HL-60/S4 (cell line): ENCODE results near the gene GRK2.

ENCODE experiments used
- in situ Hi-C: fragments of 300-500 bp; cut with MboI; formaldehyde crosslinking; loops from 2 replicates; pipeline ENCODE4 v1.14.3; 2022; ENCODE audit warnings: low sequenced_read_pairs

Gene GRK2

DNA sequence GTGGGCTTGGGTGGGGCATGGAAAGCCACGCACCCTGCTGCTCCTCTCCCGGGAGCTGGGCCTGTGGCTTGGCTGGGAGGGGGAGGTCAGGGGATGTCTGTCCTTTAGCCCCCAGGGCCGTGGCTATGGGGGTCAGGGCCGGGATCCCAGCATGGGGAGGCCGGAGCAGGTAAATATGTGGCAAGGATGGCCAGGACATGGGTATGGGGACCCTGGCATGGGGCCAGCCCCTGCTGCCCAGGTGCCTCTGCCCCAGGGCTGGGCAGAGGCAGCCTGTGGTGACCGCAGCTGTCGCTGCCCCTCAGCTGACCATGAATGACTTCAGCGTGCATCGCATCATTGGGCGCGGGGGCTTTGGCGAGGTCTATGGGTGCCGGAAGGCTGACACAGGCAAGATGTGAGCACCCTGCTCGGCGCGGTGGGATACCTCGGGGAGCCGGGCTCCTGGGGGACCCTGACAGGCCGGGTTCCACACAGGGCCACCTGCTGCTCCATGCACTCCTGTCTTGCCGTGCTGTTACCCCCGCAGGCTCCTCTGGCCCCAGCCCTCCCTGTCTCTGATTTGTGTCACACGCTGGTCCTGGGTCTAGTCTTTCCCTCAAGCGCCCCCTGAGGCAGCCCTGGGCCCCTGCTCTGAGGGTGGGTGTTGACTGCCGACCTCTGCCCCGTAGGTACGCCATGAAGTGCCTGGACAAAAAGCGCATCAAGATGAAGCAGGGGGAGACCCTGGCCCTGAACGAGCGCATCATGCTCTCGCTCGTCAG, 14.7 kb downstream of the GRK2 start:
- in situ Hi-C loops = no loop called here

DNA sequence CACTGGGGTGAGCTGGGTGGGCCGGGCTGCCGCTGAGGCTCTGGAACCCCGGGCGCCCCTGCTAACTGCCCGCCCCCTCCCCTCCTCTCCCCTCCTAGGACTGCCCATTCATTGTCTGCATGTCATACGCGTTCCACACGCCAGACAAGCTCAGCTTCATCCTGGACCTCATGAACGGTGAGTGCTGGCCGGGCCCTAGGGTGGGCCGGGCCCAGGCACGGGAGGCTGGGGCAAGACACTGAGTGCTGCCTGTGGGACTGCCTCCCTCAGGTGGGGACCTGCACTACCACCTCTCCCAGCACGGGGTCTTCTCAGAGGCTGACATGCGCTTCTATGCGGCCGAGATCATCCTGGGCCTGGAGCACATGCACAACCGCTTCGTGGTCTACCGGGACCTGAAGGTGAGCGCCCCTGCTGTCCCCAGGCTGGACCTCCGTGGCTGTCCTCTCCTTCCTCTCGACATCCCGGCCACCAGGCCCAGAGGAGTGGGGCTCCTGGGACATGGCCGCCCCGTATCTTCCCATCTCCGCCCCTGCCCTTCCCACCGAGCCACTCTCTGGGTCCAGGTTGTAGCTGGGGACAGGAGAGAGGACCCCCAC, 15.4 kb downstream of the GRK2 start:
- in situ Hi-C loops = no loop called here

DNA sequence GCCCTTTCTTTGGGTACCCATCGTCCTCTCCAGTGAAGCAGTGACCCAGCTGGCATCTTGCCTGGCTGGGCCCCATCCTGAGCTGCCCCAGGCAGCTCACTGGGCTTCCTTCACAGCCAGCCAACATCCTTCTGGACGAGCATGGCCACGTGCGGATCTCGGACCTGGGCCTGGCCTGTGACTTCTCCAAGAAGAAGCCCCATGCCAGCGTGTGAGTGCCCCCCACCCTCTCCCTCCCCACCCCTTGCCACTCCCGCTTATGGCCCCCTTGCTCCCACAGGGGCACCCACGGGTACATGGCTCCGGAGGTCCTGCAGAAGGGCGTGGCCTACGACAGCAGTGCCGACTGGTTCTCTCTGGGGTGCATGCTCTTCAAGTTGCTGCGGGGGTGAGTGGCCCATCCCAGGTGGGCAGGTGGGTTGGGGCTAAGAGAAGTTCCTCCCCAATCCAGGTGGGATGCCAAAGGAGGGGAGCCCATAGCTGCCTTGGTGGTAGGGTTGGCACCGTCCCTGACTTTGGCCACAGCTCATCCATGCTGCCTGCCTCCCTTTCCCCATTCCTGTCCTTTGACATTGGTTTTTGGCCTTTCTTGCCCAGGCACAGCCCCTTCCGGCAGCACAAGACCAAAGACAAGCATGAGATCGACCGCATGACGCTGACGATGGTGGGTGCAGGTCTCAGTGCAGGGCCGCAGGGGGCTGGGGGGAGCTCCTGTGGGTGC, 16.0 kb downstream of the GRK2 start:
- in situ Hi-C loops = no loop called here

DNA sequence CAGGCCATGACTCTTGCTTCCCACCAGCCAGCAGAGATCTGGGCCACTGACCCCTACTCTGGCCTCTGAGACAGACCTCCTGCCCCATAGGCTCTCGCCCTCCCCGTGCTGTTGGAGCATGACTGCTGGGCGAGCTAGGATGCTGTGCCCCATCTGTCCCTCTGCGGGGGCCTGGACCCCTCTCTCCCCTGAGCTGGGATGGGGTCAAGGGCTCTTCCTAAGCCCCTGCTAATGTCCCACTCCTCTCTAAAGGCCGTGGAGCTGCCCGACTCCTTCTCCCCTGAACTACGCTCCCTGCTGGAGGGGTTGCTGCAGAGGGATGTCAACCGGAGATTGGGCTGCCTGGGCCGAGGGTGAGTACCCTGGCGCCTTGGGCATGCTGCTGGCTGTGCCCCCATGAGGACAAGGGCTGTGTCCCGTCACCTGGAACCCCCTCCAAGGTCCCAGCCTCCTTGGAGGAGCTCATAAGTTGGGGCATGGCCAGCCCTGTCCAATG, 16.7 kb downstream of the GRK2 start:
- in situ Hi-C loops = no loop called here

DNA sequence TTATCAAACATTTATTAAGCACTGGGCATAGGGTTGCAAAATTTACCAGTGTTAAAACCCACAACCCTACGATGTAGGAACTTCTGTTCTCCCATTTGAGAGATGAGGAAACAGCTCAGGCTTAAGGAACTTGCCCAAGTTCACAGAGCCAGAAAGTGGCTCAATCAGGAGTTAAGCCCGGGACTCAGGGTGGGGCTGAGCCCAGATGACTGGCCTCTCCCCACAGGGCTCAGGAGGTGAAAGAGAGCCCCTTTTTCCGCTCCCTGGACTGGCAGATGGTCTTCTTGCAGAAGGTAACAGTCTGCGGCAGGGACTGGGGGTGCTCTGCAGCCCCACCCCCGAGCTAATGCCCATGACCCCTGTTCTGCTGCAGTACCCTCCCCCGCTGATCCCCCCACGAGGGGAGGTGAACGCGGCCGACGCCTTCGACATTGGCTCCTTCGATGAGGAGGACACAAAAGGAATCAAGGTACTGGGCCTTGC, 17.2 kb downstream of the GRK2 start:
- in situ Hi-C loops = no loop called here

DNA sequence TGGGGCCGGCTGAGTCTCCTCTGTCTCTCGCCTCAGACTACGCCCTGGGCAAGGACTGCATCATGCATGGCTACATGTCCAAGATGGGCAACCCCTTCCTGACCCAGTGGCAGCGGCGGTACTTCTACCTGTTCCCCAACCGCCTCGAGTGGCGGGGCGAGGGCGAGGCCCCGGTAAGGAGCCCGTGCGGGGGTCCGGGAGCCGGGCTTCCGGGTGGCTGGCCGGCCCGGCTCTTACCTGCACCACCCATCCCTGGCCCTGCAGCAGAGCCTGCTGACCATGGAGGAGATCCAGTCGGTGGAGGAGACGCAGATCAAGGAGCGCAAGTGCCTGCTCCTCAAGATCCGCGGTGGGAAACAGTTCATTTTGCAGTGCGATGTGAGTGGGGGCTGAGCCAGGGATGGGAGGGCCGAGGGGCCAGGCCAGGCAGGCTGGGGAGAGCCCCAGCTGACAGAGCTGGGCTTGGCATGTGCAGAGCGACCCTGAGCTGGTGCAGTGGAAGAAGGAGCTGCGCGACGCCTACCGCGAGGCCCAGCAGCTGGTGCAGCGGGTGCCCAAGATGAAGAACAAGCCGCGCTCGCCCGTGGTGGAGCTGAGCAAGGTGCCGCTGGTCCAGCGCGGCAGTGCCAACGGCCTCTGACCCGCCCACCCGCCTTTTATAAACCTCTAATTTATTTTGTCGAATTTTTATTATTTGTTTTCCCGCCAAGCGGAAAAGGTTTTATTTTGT, 18.7 kb downstream of the GRK2 start:
- in situ Hi-C loops = no loop called here

DNA sequence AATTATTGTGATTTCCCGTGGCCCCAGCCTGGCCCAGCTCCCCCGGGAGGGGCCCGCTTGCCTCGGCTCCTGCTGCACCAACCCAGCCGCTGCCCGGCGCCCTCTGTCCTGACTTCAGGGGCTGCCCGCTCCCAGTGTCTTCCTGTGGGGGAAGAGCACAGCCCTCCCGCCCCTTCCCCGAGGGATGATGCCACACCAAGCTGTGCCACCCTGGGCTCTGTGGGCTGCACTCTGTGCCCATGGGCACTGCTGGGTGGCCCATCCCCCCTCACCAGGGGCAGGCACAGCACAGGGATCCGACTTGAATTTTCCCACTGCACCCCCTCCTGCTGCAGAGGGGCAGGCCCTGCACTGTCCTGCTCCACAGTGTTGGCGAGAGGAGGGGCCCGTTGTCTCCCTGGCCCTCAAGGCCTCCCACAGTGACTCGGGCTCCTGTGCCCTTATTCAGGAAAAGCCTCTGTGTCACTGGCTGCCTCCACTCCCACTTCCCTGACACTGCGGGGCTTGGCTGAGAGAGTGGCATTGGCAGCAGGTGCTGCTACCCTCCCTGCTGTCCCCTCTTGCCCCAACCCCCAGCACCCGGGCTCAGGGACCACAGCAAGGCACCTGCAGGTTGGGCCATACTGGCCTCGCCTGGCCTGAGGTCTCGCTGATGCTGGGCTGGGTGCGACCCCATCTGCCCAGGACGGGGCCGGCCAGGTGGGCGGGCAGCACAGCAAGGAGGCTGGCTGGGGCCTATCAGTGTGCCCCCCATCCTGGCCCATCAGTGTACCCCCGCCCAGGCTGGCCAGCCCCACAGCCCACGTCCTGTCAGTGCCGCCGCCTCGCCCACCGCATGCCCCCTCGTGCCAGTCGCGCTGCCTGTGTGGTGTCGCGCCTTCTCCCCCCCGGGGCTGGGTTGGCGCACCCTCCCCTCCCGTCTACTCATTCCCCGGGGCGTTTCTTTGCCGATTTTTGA, 19.5 kb downstream of the GRK2 start:
- in situ Hi-C loops = no loop called here

DNA sequence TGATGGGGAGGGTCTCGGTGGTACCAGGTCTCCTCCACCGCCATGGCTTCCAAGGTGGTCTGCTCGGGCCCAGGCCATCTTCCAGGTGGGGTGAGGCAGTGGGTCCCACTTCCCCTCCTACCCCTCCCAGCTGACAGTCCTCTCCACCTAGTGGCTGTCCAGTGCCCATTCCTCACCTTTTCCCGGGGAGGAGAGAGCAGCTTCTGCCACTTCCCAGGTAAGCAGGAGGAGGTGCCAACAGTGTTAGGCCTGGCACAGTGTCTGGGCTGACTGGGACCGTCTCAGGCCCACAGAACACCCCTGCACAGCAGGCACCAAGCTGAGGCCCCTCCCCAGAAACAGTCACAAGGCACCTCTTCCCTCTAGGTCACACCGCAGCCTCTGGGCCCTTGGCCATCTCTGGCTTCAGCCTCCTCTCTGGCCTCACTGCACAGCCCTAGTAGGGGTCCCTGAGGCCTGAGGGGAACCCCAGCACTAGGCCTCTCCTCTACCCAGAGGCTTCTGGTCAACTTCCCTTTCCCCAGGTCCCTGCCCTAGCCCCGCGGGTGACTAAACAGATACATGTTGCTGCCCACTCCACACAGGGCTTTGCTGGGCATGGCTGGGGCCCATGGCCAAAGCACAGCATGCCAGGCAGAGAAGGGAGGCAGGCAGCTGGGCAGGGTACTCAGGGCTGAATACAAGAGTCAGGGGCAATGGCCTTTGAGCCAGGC, 20.5 kb downstream of the GRK2 start:
- in situ Hi-C loops = no loop called here

DNA sequence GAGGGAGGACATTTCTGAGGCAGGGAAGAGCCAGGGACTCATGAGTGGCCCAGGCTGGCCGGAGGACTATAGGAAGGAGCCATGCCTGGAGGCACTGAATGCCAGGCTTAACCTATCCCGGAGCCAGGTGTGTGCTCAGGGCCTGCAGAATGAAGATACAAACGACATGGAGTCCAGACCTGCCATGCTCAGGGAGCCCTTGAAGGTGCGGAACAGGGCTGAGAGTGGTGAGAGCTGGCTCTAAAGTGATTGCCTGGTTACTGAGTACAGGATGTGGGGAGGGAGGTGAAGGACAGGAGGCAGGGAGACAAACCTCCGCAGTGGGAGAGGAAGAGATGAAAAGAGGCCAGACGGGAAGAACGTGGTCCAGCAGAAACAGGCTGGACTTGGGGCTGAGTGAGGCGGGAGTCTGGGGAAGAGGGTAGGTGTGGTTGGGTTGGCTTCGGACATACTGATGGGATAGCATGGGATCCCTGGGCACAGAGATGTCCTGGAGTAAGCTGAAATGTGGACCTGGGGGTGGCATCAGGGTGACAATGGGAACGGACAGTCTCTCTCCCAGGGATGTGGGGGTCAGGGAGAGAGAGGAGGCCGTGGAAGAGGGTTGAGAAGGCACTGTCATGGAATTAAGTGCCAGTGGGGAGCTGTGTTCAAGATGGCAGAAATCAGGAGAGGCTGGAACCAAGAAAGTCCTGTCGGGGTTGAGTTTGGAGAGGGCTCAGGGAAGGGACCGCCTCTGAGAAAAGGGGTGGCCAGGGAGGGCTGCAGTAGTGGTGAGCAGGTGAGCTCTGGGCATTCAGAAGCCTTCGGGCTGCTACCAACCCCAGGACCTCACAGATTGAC, 21.3 kb downstream of the GRK2 start:
- in situ Hi-C loops = no loop called here

DNA sequence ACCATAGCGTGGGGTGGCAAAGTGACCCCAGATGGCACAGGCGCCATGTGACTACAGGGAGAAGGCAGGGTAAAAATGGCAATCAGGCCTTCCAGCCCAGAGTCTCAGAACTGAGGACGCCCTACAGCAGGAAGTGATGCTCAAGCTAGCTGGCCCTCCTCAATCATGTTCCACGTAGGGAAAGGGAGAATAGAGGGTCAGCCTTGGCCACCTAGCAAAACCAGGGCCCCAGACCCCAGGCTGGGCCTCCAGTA, 21.9 kb downstream of the GRK2 start:
- in situ Hi-C loops = no loop called here

DNA sequence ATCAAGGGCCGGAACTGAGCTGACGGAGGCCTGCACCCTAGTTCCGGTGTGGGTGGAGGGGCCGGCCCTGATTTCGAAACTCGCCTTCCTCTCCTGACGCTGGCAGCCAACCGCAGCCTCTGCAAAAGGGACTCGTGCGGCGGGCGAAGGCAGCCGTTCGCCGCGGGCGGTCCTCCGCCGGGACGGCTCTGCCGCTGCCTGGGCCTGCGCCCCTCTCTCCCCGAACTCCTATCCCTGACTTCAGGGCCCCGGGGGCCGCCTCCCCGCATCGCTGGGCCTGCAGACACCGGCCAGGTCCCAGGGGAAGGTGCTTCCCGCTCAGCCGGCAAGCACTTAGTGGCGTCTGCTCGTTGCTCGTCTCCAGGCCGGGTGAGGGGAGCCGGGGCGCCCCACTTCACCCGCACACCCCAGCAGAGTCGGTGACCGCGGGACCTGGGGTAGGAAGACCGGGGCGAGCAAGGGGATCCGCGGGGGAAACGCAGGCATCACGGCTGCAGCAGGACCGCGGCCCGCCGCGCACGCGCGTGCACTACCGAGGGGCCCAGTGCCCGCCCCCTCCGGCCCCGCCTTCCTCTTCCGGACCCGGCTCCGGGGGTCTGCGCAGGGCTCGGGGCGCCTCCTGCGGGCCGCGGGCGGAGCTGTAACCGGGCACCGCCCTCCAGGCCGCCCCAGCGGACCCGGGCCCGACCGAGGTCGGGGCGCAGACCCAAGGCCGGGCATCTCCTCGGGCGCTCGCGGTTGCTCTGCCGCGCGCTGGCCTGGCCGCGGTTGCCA, 22.4 kb downstream of the GRK2 start:
- in situ Hi-C loops = no loop called here

DNA sequence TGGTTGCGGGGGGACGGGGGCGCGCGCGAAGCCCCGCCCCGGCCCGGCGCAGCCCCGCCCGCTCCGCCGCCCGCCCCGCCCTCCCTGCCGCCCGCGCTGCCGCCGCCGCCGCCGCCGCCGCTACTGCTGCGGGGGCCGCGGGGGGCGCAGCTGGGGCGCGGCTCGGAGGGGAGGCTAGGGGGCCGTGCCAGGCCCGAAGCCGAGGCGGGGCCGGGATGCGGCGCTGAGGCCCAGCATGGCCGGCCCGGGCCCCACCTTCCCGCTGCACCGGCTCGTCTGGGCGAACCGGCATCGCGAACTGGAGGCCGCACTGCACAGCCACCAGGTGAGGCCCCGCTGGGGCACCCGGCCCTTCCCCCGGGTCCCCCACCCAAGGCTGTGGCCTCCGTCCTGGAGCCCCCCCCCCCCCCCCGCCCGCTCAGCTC, 23.0 kb downstream of the GRK2 start, which contains the start of gene ANKRD13D:
Gene ANKRD13D, plus strand, starts transcription at position 78 of the 425 bp plus-strand sequence. Its CDS starts 158 bp downstream, at position 236.
- in situ Hi-C loops = no loop called here

DNA sequence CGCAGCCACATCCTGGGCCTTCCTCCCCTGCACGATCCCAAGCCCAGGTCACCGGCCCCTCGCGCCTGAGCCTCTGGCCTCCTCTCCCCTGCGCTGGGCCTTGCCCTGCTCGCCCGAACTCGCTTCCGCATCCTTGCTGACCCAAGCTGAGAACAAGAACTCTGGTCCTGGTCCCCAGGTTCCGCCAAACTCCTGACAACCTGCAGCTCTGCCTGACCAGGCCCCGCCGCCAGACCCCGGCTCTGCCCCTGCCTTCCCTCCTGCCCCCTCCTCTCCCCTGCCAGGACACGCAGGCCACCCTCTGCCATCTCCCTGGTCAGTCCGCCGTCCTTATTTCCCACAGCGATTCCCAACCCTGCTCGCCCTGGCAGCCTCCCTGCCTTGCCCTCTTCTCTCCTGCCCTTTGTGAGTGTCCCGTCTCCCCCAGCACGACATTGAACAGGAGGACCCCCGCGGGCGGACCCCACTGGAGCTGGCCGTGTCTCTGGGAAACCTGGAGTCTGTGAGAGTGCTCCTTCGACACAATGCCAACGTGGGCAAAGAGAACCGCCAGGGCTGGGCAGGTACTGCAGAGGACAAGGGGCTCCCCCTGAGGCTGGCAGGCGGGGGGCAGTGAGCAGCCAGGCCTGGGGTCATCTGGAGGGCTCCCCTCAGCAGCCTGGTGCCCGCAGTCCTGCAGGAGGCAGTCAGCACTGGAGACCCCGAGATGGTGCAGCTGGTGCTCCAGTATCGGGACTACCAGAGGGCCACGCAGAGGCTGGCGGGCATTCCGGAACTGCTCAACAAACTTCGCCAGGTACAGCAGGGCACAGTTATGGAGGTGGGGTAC, 23.6 kb downstream of the GRK2 start:
- in situ Hi-C loops = no loop called here

DNA sequence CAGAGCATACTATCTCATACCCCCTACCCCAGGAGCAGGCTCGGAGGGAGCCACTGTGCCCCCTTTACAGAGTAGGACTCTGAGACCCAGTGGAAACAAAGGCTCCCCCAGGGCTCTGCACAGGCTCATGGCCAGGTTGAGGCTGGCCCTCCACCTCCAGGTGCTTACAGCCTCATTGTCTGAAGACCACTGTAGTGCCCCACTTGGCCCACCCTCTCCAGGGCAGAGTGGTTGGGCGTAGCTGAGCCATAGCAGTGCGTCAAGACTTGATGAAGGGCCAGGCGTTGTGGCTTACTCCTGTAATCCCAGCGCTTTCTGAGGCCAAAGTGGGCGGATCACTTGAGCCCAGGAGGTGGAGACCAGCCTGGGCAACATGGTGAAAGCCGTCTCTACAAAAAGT, 24.5 kb downstream of the GRK2 start:
- in situ Hi-C loops = no loop called here

DNA sequence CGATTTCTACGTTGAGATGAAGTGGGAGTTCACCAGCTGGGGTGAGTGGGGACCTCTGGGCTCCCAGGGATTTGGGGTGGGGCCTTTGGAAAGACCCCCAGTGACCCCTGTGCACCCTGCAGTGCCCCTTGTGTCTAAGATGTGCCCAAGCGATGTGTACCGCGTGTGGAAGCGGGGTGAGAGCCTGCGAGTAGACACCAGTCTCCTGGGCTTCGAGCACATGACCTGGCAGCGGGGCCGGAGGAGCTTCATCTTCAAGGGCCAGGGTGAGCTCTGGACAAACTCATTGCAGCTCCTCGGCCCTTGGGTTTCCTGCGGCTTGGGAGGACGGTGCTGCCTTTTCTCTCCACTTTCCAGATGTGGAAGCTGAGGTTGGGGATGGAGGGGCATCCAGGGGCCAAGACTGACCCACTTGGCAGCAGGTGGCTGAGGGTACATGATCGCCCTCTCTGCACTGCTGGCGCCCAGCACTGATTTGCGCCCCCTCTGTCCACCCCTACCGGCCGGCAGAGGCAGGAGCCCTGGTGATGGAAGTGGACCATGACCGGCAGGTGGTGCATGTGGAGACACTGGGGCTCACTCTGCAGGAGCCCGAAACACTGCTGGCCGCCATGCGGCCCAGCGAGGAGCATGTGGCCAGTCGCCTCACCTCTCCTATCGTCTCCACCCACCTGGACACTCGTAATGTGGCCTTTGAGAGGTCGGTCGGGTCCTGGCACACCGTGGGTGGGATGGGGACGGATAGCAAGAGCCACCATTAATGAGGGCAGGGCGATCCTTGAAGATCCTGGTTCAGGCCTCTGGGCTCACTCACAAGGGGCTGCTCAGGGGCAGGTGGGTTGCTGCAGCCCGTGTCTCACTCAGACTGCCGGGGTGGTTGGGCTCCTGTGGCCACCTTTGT, 25.5 kb downstream of the GRK2 start:
- in situ Hi-C loops = no loop called here

DNA sequence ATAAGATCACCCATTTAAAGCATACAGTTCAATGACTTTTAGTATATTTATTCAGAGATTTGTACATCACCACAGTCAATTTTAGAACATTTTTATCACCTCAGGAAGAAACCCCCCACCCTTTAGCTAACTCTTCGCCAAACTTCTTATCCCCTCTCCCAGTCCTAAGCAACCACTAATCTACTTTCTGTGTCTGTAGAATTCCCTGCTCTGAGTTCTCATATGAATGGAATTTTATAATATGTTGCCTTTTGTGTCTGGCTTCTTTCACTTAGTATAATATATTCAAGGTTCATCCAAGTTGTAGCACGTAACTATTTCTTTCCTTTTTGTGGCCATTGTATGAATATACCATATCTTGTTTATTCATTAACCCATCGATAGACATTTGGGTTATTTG, 26.4 kb downstream of the GRK2 start:
- in situ Hi-C loops = no loop called here
